ENCODE measurements around the gene F9. TPM values are rescaled to one million over a fixed set of nuclear protein-coding genes. Genes with fewer than 3 reads are reported as not detected.

The F9 gene
- total RNA-seq, 1 donor from 2014 or later = not detected

DNA sequence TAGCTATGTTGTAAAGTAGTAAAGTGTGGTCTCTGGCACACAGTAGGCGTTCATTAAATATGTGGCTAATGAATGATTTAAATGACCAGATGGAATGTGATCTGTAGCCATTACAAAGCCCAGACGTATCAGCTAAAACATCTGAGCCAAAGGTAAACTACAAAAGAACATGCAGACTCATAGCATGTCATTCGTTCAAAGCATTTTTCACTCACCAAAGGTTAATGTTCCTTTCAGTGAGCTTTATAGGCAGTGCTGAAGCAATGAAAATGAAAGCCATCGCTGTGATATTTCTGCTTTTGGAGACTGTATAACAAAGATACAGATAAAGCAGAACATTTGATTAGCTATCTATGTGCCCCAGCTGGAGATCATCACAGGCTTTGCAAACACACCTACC lies 50.5 kb downstream of the F9 start:
- ATAC-seq (ENCODE audit: poor library complexity) = no peak
- intact Hi-C loops (cut with DNase I) = no loop called here
- DNase-seq = no peak

DNA sequence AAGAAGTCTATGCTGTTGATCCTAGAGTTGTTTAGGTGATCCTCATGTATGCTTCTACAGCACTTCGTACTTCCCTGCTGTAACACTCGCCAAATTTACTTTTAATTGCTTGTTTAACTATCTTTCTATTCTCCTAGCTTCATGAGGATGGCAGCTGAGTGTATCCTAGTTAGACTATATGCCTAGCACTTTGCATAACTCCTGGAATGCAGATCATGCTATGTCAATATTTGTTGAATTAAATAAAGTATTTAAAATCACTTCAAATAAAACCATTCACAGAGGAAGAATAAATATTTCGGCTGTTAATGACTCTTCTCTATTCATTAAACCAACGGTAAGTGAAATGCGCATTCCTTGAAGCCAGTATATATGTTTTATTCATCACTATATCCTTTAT lies 55.1 kb downstream of the F9 start:
- intact Hi-C loops (cut with DNase I) = no loop called here
- no peak for DNase-seq
- no peak for ATAC-seq (ENCODE audit: poor library complexity)

DNA sequence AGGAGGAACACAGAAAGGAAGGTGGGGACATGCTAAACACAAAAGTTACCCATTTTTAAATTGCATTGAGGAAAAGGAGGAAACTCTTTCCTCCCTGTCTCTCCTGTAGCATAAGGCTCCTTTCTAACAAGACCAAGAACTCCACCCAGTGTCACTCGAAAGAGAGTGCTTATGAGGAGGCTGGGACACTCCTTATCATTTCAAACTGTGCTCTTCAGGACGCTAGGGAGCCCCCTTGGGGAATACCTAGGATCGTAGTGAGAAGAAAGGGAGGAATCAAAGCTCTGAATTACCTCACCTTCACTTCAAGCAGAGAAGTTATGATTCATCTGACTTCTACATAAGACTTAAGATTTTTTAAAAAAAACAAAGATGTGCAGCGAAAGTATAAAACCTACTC lies 65.5 kb downstream of the F9 start:
- DNase-seq (no peak), ATAC-seq (ENCODE audit: poor library complexity) (no peak)
- intact Hi-C loops (cut with DNase I) = no loop called here

DNA sequence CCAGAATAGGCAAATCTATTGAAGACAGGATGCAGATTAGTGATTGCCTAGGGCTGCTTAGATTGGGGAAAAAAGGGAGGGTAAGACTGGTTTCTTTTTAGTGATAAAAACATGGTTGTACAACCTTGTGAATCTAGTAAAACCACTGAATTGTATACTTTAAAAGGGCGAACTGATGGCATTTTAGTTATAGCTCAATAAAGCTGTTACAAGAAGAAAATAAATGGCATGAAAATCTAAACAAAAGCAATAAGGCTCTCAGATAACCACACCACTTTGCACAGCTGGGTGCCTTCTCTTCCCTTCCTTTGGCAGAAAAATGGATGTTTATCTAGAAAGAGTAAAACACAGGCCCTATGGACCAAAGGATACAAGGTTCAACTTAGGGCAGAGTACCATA lies 69.6 kb downstream of the F9 start:
- intact Hi-C loops (cut with DNase I) = no loop called here
- no peak for DNase-seq
- ATAC-seq (ENCODE audit: poor library complexity) = no peak

Other genes with a start within 250 kb of the F9 start
- gene MCF2, start 177.4 kb downstream of the F9 start, total RNA-seq = 0.83 TPM